GM10248 (cell line): ENCODE data around the gene BRF1.

ENCODE experiments used
- CTCF ChIA-PET: fragments of 300-600 bp; sonication (Branson Sonifier 250); formaldehyde crosslinking; extraction: SDS; loops from one replicate; lab custom pipeline; 2021; ENCODE audit warnings: antibody characterized with exemption; lab: Yijun Ruan, JAX
- POLR2A ChIA-PET: fragments of 350-650 bp; sonication (Branson Sonifier 250); formaldehyde crosslinking; extraction: SDS; loops from one replicate; lab custom pipeline; 2020; ENCODE audit warnings: antibody characterized with exemption; lab: Yijun Ruan, JAX
- DNase-seq: peaks from one replicate; pipeline ENCODE4 v3.0.0; 2012; ENCODE audit errors: extremely low spot score
- TF ChIP-seq, protein P1 (sequence below): IDR thresholded peaks from 2 replicates; pipeline ENCODE4 v1.5.1; 2012; ENCODE audit warnings: mild to moderate bottlenecking, low read depth; ENCODE audit errors: extremely low read depth, missing control alignments, control extremely low read depth

BRF1 gene

DNA sequence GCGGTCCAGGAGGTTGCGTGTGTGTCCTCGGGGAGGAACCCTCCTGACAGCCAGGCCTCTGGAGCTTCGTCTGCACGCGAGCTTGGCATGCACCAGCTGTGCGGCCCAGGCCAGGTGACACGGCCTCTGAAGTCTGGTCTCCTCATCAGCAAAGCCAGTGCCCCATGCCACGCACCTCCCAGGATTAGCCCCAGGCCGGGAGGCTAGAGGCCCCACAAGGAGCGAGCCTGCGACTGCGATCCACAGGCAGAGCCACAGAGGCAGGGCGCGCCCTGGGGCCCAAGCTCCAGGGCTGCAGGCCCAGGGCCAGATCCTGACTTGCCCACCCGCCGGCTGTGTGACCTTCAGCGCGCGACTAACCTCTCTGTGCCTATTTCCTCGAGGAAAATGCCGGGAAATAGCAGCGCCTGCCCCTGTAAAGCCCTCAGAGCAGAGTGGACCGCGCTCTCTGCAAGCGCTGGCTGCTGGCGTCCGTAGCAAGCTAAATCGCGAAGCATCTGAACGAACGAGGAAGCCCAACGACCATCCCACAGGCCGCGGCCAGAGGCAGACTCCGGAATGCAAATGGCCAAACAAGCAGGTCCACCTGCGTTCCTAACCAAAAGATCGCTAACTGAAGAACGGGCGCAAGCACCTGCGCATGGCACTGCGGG lies 53.0 kb downstream of the BRF1 start:
- POLR2A ChIA-PET: interaction anchor here (0.6 to 0.8 kb wide), 2 partner anchors 67 to 247 kb away, joined by 3 to 4 read pairs; partner anchors contain the start of gene PACS2
- DNase-seq: no peak
- TF ChIP-seq, protein P1, sequence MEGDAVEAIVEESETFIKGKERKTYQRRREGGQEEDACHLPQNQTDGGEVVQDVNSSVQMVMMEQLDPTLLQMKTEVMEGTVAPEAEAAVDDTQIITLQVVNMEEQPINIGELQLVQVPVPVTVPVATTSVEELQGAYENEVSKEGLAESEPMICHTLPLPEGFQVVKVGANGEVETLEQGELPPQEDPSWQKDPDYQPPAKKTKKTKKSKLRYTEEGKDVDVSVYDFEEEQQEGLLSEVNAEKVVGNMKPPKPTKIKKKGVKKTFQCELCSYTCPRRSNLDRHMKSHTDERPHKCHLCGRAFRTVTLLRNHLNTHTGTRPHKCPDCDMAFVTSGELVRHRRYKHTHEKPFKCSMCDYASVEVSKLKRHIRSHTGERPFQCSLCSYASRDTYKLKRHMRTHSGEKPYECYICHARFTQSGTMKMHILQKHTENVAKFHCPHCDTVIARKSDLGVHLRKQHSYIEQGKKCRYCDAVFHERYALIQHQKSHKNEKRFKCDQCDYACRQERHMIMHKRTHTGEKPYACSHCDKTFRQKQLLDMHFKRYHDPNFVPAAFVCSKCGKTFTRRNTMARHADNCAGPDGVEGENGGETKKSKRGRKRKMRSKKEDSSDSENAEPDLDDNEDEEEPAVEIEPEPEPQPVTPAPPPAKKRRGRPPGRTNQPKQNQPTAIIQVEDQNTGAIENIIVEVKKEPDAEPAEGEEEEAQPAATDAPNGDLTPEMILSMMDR: no peak
- CTCF ChIA-PET: interaction anchor here (0.6 to 1.6 kb wide), 6 partner anchors 17 to 421 kb away, joined by 3 to 4 read pairs (median 3); no protein-coding TSS in a partner anchor

DNA sequence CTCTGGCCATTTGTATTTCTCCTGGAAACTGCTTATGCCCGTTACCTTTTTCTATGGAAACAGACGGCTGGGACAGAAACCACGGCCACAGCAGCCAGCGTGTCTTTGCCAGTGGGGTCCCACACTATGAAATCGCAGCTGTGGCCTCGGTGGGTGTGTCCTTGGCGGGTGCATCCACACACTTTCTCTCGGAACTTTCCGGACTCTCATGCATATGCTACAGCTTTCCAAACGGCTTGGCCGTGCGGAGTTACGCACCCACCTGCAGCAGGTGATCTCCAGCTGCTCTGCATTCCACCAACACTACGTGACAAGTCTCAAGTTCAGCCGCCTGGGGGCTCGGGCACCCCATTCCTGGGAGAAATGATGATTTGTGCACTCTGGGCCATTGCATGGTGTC lies 53.8 kb downstream of the BRF1 start:
- TF ChIP-seq, protein P1: no peak
- ChIA-PET POLR2A (no interaction called here), CTCF (interaction anchor here (1.1 kb wide), 1 partner anchor 421 kb away, joined by 4 read pairs; no protein-coding TSS in a partner anchor)
- DNase-seq: no peak

DNA sequence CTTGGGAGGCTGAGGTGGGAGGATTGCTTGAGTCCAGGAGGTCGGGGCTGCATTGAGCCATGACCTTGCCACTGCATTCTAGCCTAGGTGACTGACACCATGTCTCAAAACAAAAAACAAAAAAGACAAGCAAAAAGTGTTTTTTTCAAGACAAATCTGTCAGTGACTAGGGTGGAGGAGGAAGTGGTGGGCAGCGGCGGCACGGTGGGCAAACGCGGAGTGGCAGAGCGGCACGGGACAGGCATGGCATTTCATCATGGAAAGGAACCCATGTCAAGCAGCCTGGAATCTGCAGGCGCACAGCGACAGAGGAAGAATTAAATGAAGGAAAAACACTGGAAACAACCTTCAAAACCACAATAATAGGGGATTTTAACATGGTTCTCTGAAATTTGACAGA lies 56.5 kb downstream of the BRF1 start:
- CTCF ChIA-PET: no interaction called here
- POLR2A ChIA-PET: no interaction called here
- TF ChIP-seq, protein P1: no peak
- no peak for DNase-seq

DNA sequence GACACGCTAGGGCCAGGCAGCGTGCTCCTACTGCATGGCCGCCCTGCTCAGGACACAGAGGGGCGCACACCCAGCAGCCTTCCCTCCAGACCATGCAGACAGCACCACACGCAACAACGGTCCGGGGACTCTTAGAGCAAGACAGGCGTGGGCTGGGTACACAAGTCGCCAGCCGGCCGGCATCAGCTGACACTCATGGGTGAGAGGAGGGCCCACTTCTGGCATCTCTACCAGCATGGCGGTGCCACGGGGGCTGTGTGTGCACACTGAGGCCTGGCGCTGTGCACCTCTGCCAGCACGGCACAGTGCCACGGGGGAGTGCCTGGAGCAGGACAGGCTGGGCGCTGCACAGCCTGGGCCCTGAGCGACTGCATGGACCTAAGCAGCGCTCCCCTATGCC lies 59.2 kb downstream of the BRF1 start:
- POLR2A ChIA-PET: no interaction called here
- CTCF ChIA-PET: no interaction called here
- TF ChIP-seq, protein P1: no peak
- no peak for DNase-seq

DNA sequence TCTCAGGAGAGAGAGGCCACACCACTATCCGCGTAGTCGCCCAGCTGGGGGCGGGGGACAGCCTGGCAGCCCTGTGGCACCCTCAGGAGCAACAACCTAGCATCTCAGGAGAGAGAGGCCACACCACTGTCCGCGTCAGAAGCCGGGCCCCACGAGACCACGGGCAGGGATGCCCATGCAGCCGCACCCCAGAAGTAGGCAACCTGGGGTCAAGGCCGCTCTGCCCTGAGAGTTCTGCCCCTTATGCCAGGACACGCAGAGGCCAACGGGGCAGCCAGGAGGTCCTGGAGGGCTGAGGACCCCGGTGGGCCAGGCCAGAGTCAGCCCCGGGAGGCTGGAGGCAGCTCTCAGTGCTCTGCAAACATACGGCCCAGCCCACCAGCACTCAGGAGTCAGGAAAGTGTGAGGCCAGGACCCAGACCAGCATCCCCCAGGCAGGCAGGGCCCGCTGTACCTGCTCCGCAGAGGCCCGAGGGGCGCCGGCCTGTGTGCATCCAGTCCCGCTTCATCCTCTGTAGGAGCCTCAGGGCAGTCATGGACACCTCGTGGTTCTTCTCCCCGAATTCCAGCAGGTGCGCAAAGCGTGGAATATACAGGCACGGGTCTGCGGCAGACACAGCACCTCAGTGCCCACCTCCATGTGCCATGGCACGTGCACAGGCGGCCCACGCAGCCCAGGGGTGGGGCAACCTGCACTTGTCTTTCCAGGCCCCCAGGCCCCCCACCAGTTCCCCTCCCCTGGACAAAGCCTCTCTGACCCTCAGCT lies 59.8 kb downstream of the BRF1 start:
- ChIA-PET CTCF (no interaction called here), POLR2A (no interaction called here)
- TF ChIP-seq, protein P1: no peak
- DNase-seq: no peak

DNA sequence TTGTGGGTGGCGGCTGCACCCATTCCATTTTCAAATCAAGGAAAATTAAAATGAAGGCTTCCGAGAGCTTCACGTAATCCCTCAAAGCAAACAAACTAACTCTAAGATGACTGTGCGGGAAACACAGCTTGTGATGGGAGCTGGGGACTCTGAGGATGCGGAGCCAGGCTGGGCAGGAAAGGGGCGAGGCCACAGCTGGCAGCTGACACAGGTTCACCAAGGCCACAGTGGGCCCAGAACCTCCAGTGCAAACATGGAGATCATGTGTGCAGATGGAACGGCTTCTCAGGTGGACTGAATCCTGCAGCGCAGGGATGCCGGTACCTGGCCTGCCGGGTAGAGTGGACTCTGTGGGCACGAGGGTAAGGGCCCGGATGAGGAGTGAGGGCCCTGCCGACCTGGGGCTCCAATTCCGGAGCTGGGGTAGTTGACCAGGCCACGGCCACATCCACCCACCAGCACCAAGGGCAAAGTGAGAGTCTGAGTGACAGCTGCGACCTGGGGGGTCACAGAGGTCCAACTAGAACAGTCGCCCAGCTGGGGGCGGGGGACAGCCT lies 71.6 kb downstream of the BRF1 start:
- POLR2A ChIA-PET: no interaction called here
- TF ChIP-seq, protein P1: no peak
- no peak for DNase-seq
- CTCF ChIA-PET: no interaction called here
